PC-9 (cell line): Measurements from ENCODE around the gene PGBD4. TPM values are rescaled to one million over a fixed set of nuclear protein-coding genes. Genes with fewer than 3 reads are reported as not detected.

Source experiments
- BruUV-seq: library from RNA; stranded (reverse); fragments of 400-500 nt; replicated peaks from 2 replicates; lab custom pipeline; 2021; lab: Mats Ljungman, UMichigan
- CTCF ChIA-PET: fragments of 300-600 bp; sonication (Branson Sonifier 250); formaldehyde crosslinking; loops from one replicate; lab custom pipeline; 2022; ENCODE audit warnings: antibody characterized with exemption; lab: Charles Lee
- POLR2A ChIA-PET: fragments of 300-600 bp; sonication (Branson Sonifier 250); formaldehyde crosslinking; loops from one replicate; lab custom pipeline; 2022; ENCODE audit warnings: antibody characterized with exemption; ENCODE audit not compliant: unreplicated experiment; lab: Charles Lee
- DNase-seq, 2 experiments: peaks; one replicate each; pipeline versions ENCODE4 v3.0.0 to v3.0.0-alpha.2; 2015 to 2022; ENCODE audit warnings: mixed read lengths in 1 of 2
- H2AFZ ChIP-seq: fragments of 200-600 bp; sonication (generic); 2 replicates; pipeline ENCODE4 v1.8.1; 2017; ENCODE audit warnings: antibody characterized with exemption
- H3F3A ChIP-seq: fragments of 200-600 bp; sonication (generic); 2 replicates; pipeline ENCODE4 v1.8.1; 2017; ENCODE audit warnings: antibody characterized with exemption, mild to moderate bottlenecking, low read depth; ENCODE audit not compliant: insufficient read depth
- H3K27ac ChIP-seq: fragments of 200-600 bp; sonication (generic); 2 replicates; pipeline ENCODE4 v1.6.1; 2016; ENCODE audit warnings: mixed run types
- H3K27me3 ChIP-seq: fragments of 200-600 bp; sonication (generic); 2 replicates; pipeline ENCODE4 v1.6.1; 2016; ENCODE audit warnings: low read depth, mixed run types; ENCODE audit not compliant: insufficient read depth
- H3K36me3 ChIP-seq: fragments of 200-600 bp; sonication (generic); 2 replicates; pipeline ENCODE4 v1.6.1; 2016; ENCODE audit warnings: low read depth, mixed run types
- H3K4me1 ChIP-seq: fragments of 200-600 bp; sonication (generic); replicated peaks from 2 replicates; pipeline ENCODE4 v1.6.1; 2016; ENCODE audit warnings: mixed run types; ENCODE audit not compliant: insufficient read depth
- H3K4me2 ChIP-seq: fragments of 200-600 bp; sonication (generic); 2 replicates; pipeline ENCODE4 v1.6.1; 2017; ENCODE audit warnings: mixed run types
- H3K4me3 ChIP-seq: fragments of 200-600 bp; sonication (generic); 2 replicates; pipeline ENCODE4 v1.6.1; 2016; ENCODE audit warnings: mixed run types
- H3K79me2 ChIP-seq: fragments of 200-600 bp; sonication (generic); 2 replicates; pipeline ENCODE4 v1.6.1; 2017; ENCODE audit warnings: low read depth, mixed run types
- H3K9me2 ChIP-seq: fragments of 200-600 bp; sonication (generic); 2 replicates; pipeline ENCODE4 v1.8.1; 2017; ENCODE audit warnings: mild to moderate bottlenecking; ENCODE audit not compliant: insufficient read depth
- H3K9me3 ChIP-seq: fragments of 200-600 bp; sonication (generic); 2 replicates; pipeline ENCODE4 v1.8.1; 2016; ENCODE audit warnings: low read depth; ENCODE audit not compliant: insufficient read depth
- H4K20me1 ChIP-seq: fragments of 200-600 bp; sonication (generic); 2 replicates; pipeline ENCODE4 v1.8.1; 2017; ENCODE audit not compliant: insufficient read depth
- EZH2 ChIP-seq: fragments of 200-600 bp; sonication (generic); IDR thresholded peaks from 2 replicates; pipeline ENCODE4 v1.8.0; 2017; ENCODE audit warnings: antibody characterized with exemption, low read depth
- intact Hi-C: fragments of 100-400 bp; cut with micrococcal nuclease; formaldehyde crosslinking; loops from one replicate; pipeline ENCODE4 v1.10.0; 2022; ENCODE audit not compliant: unreplicated experiment
- total RNA-seq: library from RNA; stranded (reverse); gene quantifications from 2 replicates; pipeline ENCODE4 v1.2.3, GENCODE V29; 2021
- TF ChIP-seq, protein P1 (sequence below): fragments of 200-600 bp; sonication (generic); conservative IDR thresholded peaks from 2 replicates; pipeline ENCODE4 v1.6.1; 2017; ENCODE audit warnings: mixed run types, antibody characterized with exemption, mild to moderate bottlenecking, moderate library complexity

PGBD4 gene
- total RNA-seq, 1 experiment from 2014 or later: 2.0 TPM

GRCh38 chr15:34124651-34125050 lies 22.8 kb downstream of the PGBD4 start:
- Histone ChIP-seq H3K4me3 (no peak overlapping the region), H3F3A (no peaks in the 10 kb centered on the region), H3K4me2 (no peak overlapping the region), H3K9me2 (no peaks in the 10 kb centered on the region), H3K27me3 (no peaks in the 10 kb centered on the region), H3K9me3 (no peaks in the 10 kb centered on the region), H3K27ac (no peak overlapping the region), H3K79me2 (no peaks in the 10 kb centered on the region), H4K20me1 (no peaks in the 10 kb centered on the region), H3K36me3 (no peaks in the 10 kb centered on the region), H3K4me1 (no peaks in the 10 kb centered on the region), H2AFZ (no peak overlapping the region)
- intact Hi-C loops: no loop called here
- ChIA-PET CTCF (no interaction called here), POLR2A (no interaction called here)
- no peak for TF ChIP-seq EZH2
- TF ChIP-seq, protein P1, sequence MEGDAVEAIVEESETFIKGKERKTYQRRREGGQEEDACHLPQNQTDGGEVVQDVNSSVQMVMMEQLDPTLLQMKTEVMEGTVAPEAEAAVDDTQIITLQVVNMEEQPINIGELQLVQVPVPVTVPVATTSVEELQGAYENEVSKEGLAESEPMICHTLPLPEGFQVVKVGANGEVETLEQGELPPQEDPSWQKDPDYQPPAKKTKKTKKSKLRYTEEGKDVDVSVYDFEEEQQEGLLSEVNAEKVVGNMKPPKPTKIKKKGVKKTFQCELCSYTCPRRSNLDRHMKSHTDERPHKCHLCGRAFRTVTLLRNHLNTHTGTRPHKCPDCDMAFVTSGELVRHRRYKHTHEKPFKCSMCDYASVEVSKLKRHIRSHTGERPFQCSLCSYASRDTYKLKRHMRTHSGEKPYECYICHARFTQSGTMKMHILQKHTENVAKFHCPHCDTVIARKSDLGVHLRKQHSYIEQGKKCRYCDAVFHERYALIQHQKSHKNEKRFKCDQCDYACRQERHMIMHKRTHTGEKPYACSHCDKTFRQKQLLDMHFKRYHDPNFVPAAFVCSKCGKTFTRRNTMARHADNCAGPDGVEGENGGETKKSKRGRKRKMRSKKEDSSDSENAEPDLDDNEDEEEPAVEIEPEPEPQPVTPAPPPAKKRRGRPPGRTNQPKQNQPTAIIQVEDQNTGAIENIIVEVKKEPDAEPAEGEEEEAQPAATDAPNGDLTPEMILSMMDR: no peak
- BruUV-seq: no TSS peak
- DNase-seq: no peak

GRCh38 chr15:34125945-34126344 lies 24.1 kb downstream of the PGBD4 start:
- ChIA-PET POLR2A (interaction anchor here (0.7 kb wide), 1 partner anchor 119 kb away, joined by 5 read pairs; no protein-coding TSS in a partner anchor), CTCF (interaction anchor here (0.8 kb wide), 1 partner anchor 9 kb away, joined by 3 read pairs; no protein-coding TSS in a partner anchor)
- no peaks in the 10 kb centered on the region for H3K9me3 ChIP-seq
- no peak overlapping the region for H3K4me3 ChIP-seq
- no peak overlapping the region for H3K4me2 ChIP-seq
- intact Hi-C loops: no loop called here
- no peaks in the 10 kb centered on the region for H3K79me2 ChIP-seq
- H3K9me2 ChIP-seq: no peaks in the 10 kb centered on the region
- DNase-seq: no peak
- H3K36me3 ChIP-seq: no peaks in the 10 kb centered on the region
- no peaks in the 10 kb centered on the region for H3K4me1 ChIP-seq
- no peaks in the 10 kb centered on the region for H3F3A ChIP-seq
- H2AFZ ChIP-seq: no peak overlapping the region
- no TSS peak for BruUV-seq
- no peak for TF ChIP-seq EZH2
- TF ChIP-seq, protein P1: no peak
- no peaks in the 10 kb centered on the region for H4K20me1 ChIP-seq
- no peaks in the 10 kb centered on the region for H3K27me3 ChIP-seq
- H3K27ac ChIP-seq: no peak overlapping the region

GRCh38 chr15:34126522-34126921 lies 24.6 kb downstream of the PGBD4 start:
- no peaks in the 10 kb centered on the region for H3K36me3 ChIP-seq
- no peak overlapping the region for H2AFZ ChIP-seq
- H4K20me1 ChIP-seq: no peaks in the 10 kb centered on the region
- H3K27ac ChIP-seq: no peak overlapping the region
- TF ChIP-seq, protein P1: no peak
- TF ChIP-seq EZH2: no peak
- no peaks in the 10 kb centered on the region for H3K4me1 ChIP-seq
- H3F3A ChIP-seq: no peaks in the 10 kb centered on the region
- H3K9me3 ChIP-seq: no peaks in the 10 kb centered on the region
- no peak overlapping the region for H3K4me2 ChIP-seq
- no peaks in the 10 kb centered on the region for H3K27me3 ChIP-seq
- no peaks in the 10 kb centered on the region for H3K9me2 ChIP-seq
- H3K4me3 ChIP-seq: no peak overlapping the region
- ChIA-PET CTCF (no interaction called here), POLR2A (interaction anchor here (0.7 kb wide), 1 partner anchor 119 kb away, joined by 5 read pairs; no protein-coding TSS in a partner anchor)
- no peak for DNase-seq
- BruUV-seq: no TSS peak
- no peaks in the 10 kb centered on the region for H3K79me2 ChIP-seq
- intact Hi-C loops: no loop called here
